PC-3 (cell line): ENCODE results near the gene CD99.

Experiments used
- EZH2 ChIP-seq: fragments of 300-600 bp; sonication (generic); IDR thresholded peaks from one replicate; pipeline ENCODE4 v1.6.1; 2017; ENCODE audit warnings: antibody characterized with exemption, mild to moderate bottlenecking, low read length; ENCODE audit not compliant: unreplicated experiment
- EZH2phosphoT487 ChIP-seq: fragments of 300-600 bp; sonication (generic); IDR thresholded peaks from 2 replicates; pipeline ENCODE4 v1.6.1; 2018; ENCODE audit warnings: mild to moderate bottlenecking, antibody characterized with exemption, low read length, borderline replicate concordance
- TF ChIP-seq, protein P1 (sequence below): fragments of 300-600 bp; sonication (generic); conservative IDR thresholded peaks from 2 replicates; pipeline ENCODE4 v1.5.1; 2017; ENCODE audit warnings: antibody characterized with exemption, low read depth, mild to moderate bottlenecking, low read length

DNA sequence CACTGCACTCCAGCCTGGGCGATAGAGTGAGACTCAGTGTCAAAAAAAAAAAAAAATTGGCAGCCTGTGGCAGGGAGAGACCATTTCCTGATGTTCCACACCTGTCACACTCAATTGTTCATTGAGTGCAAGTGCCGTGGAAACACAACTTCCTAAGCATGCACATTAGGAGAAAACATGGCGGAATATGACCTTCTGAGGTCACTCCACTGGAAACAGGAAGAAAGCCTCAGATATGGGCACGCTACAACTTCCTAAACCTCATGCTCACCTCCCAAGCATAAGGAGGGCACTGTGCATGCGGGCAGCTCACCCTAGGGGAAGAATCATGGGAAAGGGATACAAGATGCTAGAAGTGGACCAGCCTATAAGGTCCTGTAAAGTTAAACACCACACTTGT, 28.5 kb upstream of the CD99 start:
- TF ChIP-seq, protein P1, sequence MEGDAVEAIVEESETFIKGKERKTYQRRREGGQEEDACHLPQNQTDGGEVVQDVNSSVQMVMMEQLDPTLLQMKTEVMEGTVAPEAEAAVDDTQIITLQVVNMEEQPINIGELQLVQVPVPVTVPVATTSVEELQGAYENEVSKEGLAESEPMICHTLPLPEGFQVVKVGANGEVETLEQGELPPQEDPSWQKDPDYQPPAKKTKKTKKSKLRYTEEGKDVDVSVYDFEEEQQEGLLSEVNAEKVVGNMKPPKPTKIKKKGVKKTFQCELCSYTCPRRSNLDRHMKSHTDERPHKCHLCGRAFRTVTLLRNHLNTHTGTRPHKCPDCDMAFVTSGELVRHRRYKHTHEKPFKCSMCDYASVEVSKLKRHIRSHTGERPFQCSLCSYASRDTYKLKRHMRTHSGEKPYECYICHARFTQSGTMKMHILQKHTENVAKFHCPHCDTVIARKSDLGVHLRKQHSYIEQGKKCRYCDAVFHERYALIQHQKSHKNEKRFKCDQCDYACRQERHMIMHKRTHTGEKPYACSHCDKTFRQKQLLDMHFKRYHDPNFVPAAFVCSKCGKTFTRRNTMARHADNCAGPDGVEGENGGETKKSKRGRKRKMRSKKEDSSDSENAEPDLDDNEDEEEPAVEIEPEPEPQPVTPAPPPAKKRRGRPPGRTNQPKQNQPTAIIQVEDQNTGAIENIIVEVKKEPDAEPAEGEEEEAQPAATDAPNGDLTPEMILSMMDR = no peak
- TF ChIP-seq EZH2 (no peak), EZH2phosphoT487 (no peak)
